H1 (cell line): Measurements from ENCODE around the gene GCLC. TPM values are rescaled to one million over a fixed set of nuclear protein-coding genes. Genes with fewer than 3 reads are reported as not detected.

Experiments used
- ASH2L ChIP-seq: fragments of 200-600, 300-600 bp; sonication (generic); IDR thresholded peaks from one replicate; pipeline ENCODE4 v1.7.1; 2017; ENCODE audit warnings: low read length
- BACH1 ChIP-seq: IDR thresholded peaks from 2 replicates; pipeline ENCODE4 v1.6.1; 2012; ENCODE audit warnings: low read length, improper control_type of control experiment
- CHD7 ChIP-seq: fragments of 300-600 bp; sonication (generic); IDR thresholded peaks from 2 replicates; pipeline ENCODE4 v1.7.1; 2012; ENCODE audit warnings: low read length, moderate library complexity, mild to moderate bottlenecking, inconsistent platforms; ENCODE audit not compliant: insufficient replicate concordance
- EP300 ChIP-seq, 2 experiments: IDR thresholded peaks; 1 replicate in 1 of 2; 2 replicates in 1 of 2; pipeline ENCODE4 v1.6.1; 2011 to 2012; ENCODE audit warnings: low read depth in 2 of 2, low read length in 2 of 2, mild to moderate bottlenecking in 2 of 2, borderline replicate concordance in 1 of 2, inconsistent platforms in 1 of 2, moderate library complexity in 1 of 2
- GTF2F1 ChIP-seq: IDR thresholded peaks from 2 replicates; pipeline ENCODE4 v1.6.1; 2012; ENCODE audit warnings: low read depth, low read length, improper control_type of control experiment, borderline replicate concordance
- JUND ChIP-seq: IDR thresholded peaks from 2 replicates; pipeline ENCODE4 v1.6.1; 2011; ENCODE audit warnings: mild to moderate bottlenecking, improper control_type of control experiment, low read length
- KDM4A ChIP-seq: IDR thresholded peaks from one replicate; pipeline ENCODE4 v1.7.1; 2012; ENCODE audit warnings: low read depth, mild to moderate bottlenecking, moderate library complexity, low read length, inconsistent platforms; ENCODE audit not compliant: severe bottlenecking
- POLR2AphosphoS5 ChIP-seq: IDR thresholded peaks from 2 replicates; pipeline ENCODE4 v1.6.1; 2011; ENCODE audit warnings: low read depth, low read length
- RBBP5 ChIP-seq: IDR thresholded peaks from 2 replicates; pipeline ENCODE4 v1.7.1; 2012; ENCODE audit warnings: low read depth, mild to moderate bottlenecking, inconsistent platforms, low read length, moderate library complexity, borderline replicate concordance
- SIN3A ChIP-seq, 2 experiments: IDR thresholded peaks in 1 of 2; conservative IDR thresholded peaks in 1 of 2; 2 replicates each; pipeline ENCODE4 v1.6.1; 2011 to 2012; ENCODE audit warnings: low read length in 2 of 2, improper control_type of control experiment in 1 of 2, low read depth in 1 of 2, mild to moderate bottlenecking in 1 of 2
- SIRT6 ChIP-seq: IDR thresholded peaks from one replicate; pipeline ENCODE4 v1.7.1; 2012; ENCODE audit warnings: low read length, inconsistent platforms
- TBP ChIP-seq: IDR thresholded peaks from 2 replicates; pipeline ENCODE4 v1.6.1; 2011; ENCODE audit warnings: low read depth, low read length, improper control_type of control experiment
- polyA plus RNA-seq, 7 experiments: library from polyadenylated mRNA; depleted of rRNA in 3 of 7; stranded (reverse) in 5 of 7; unstranded in 2 of 7; fragments of >200 nt in 5 of 7; fragments of 200-250 nt in 2 of 7; gene quantifications; 1 replicate in 5 of 7; 2 replicates in 1 of 7; 4 replicates in 1 of 7; pipeline versions ENCODE4 v1.2.1 to v1.2.3, GENCODE V29; 2011 to 2013; ENCODE audit warnings: missing spikeins in 2 of 7, mixed read lengths in 2 of 7
- total RNA-seq: library from RNA; stranded (reverse); fragmentation: NEBNext Ultra II Directional; extraction: Animal tissue kit (Norgen Biotek cat#: 25700); gene quantifications from 2 replicates; pipeline ENCODE4 v1.2.1, GENCODE V29; 2021

The GCLC gene
- total and polyA plus RNA-seq, 2 of the 8 experiments (the other 6 are each of a cell fraction or from before 2014, with no cell fraction given) = 15.8 to 54.0 TPM

DNA sequence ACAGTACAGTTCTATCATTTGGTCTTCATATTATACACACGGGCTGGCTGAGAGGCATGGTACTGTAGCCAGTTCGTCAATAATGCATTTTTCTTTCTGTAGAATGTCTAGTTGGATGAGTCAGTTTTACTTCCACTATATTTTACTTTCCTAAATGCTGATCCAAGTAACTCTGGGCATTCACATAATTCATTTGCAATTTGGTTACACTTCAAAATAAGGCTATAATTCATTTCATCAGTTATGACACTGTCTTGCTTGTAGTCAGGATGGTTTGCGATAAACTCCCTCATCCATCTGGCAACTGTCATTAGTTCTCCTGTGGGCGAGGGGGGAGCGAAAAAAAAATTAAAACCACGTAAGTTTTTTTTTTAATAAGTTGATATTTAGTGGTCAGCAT is 46.3 kb downstream of the GCLC start (continued):
- TF ChIP-seq CHD7 = no peak
- TF ChIP-seq JUND = no peak
- no peak for TF ChIP-seq RBBP5
- no peak for TF ChIP-seq TBP
- no peak for TF ChIP-seq EP300 (IDR thresholded peaks at IDR 0.05; ENCODE audit: borderline replicate concordance in 1 of 2, low read depth in 2 of 2, low read length in 2 of 2)
- no peak for TF ChIP-seq POLR2AphosphoS5
- TF ChIP-seq SIN3A (conservative IDR thresholded peaks at IDR 0.05 in 1 of 2, IDR thresholded peaks at IDR 0.05 in 1 of 2; ENCODE audit: low read depth in 1 of 2, low read length in 2 of 2) = no peak
- no peak for TF ChIP-seq ASH2L
- TF ChIP-seq GTF2F1 = no peak
- no peak for TF ChIP-seq SIRT6
- no peak for TF ChIP-seq KDM4A
- no peak for TF ChIP-seq BACH1
